Left ventricle myocardium inferior (tissue), 1 donor: ENCODE results near the gene FOXO3. TPM values are rescaled to one million over a fixed set of nuclear protein-coding genes. Genes with fewer than 3 reads are reported as not detected.

Source experiments
- DNase-seq: peaks from one replicate; pipeline ENCODE4 v3.0.0-alpha.2; 2020
- H3K27ac ChIP-seq: fragments of 200-600 bp; replicated peaks from 2 replicates; pipeline ENCODE4 v1.8.0; 2021
- H3K27me3 ChIP-seq: fragments of 200-600 bp; 2 replicates; pipeline ENCODE4 v1.8.0; 2021; ENCODE audit warnings: low read depth
- H3K36me3 ChIP-seq: fragments of 200-600 bp; 2 replicates; pipeline ENCODE4 v1.8.0; 2021
- H3K4me1 ChIP-seq: fragments of 200-600 bp; 2 replicates; pipeline ENCODE4 v1.8.0; 2021
- H3K4me3 ChIP-seq: fragments of 200-600 bp; 2 replicates; pipeline ENCODE4 v1.8.0; 2021; ENCODE audit warnings: mild to moderate bottlenecking, moderate library complexity
- H3K9me3 ChIP-seq: fragments of 200-600 bp; replicated peaks from 2 replicates; pipeline ENCODE4 v1.8.0; 2021
- intact Hi-C: fragments of 100-400 bp; cut with micrococcal nuclease; formaldehyde crosslinking; loops from one replicate; pipeline ENCODE4 v1.11.0; 2022
- total RNA-seq: library from RNA; stranded (reverse); fragmentation: NEBNext Ultra II Directional; extraction: Animal tissue kit (Norgen Biotek cat#: 25700); gene quantifications from one replicate; pipeline ENCODE4 v1.2.1, GENCODE V29; 2021
- TF ChIP-seq, protein P1 (sequence below): fragments of 200-600 bp; IDR thresholded peaks from 2 replicates; pipeline ENCODE4 v1.8.0; 2021; ENCODE audit warnings: antibody characterized with exemption, mild to moderate bottlenecking, borderline replicate concordance
- donor health status: DM: no; HTN: yes; CAD: no; lungs with severe emphysema.

The FOXO3 gene
- total RNA-seq, 1 donor from 2014 or later, result 34.8 TPM

GRCh38 chr6:108565091-108565766 is 4.5 kb downstream of the FOXO3 start:
- Histone ChIP-seq H3K36me3 (peaks cover 32% of the 10 kb centered on the region), H3K4me3 (peak overlapping the region; percentile 88), H3K27me3 (no peaks in the 10 kb centered on the region), H3K9me3 (no peaks in the 10 kb centered on the region), H3K27ac (peak overlapping the region; percentile 98), H3K4me1 (peaks cover 88% of the 10 kb centered on the region)
- TF ChIP-seq, protein P1, sequence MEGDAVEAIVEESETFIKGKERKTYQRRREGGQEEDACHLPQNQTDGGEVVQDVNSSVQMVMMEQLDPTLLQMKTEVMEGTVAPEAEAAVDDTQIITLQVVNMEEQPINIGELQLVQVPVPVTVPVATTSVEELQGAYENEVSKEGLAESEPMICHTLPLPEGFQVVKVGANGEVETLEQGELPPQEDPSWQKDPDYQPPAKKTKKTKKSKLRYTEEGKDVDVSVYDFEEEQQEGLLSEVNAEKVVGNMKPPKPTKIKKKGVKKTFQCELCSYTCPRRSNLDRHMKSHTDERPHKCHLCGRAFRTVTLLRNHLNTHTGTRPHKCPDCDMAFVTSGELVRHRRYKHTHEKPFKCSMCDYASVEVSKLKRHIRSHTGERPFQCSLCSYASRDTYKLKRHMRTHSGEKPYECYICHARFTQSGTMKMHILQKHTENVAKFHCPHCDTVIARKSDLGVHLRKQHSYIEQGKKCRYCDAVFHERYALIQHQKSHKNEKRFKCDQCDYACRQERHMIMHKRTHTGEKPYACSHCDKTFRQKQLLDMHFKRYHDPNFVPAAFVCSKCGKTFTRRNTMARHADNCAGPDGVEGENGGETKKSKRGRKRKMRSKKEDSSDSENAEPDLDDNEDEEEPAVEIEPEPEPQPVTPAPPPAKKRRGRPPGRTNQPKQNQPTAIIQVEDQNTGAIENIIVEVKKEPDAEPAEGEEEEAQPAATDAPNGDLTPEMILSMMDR, result no peak
- no peak for DNase-seq
- intact Hi-C loops, result loop anchor here (10.0 kb wide), 1 partner anchor 90 kb away; no protein-coding TSS in a partner anchor

DNA sequence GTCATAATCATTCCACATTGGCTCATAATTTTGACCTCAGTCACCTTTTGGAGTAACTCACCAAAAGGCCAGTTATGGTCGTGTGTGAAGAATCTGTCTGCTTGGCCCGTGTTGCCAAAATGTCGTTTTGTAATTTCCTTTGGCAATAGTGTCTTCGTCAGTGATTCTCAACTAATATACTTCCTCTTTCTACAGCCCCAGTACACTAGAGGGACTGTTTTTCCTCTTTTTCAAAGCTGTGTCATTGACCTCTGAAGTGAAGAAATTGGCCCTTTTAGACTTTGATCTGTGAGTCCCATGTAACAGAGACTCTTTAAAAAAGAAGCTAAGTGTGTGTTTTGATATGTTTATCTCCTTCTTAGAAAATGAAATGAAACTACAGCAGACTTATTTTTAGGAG is 5.2 kb downstream of the FOXO3 start:
- intact Hi-C loops, result loop anchor here (10.0 kb wide), 1 partner anchor 89 kb away; no protein-coding TSS in a partner anchor
- no peaks in the 10 kb centered on the region for H3K27me3 ChIP-seq
- H3K4me1 ChIP-seq, result peaks cover 93% of the 10 kb centered on the region
- H3K36me3 ChIP-seq, result peaks cover 38% of the 10 kb centered on the region
- H3K27ac ChIP-seq, result peak overlapping the region; percentile 98
- no peaks in the 10 kb centered on the region for H3K9me3 ChIP-seq
- TF ChIP-seq, protein P1, result peak; percentile 35
- no peak for DNase-seq
- H3K4me3 ChIP-seq, result peak overlapping the region; percentile 88

GRCh38 chr6:108566406-108566805 is 5.7 kb downstream of the FOXO3 start:
- peaks cover 43% of the 10 kb centered on the region for H3K36me3 ChIP-seq
- H3K4me3 ChIP-seq, result peak overlapping the region; percentile 88
- DNase-seq, result no peak
- TF ChIP-seq, protein P1, result no peak
- intact Hi-C loops, result loop anchor here (10.0 kb wide), 1 partner anchor 88 kb away; no protein-coding TSS in a partner anchor
- peaks cover 98% of the 10 kb centered on the region for H3K4me1 ChIP-seq
- H3K9me3 ChIP-seq, result no peaks in the 10 kb centered on the region
- peak overlapping the region; percentile 98 for H3K27ac ChIP-seq
- H3K27me3 ChIP-seq, result no peaks in the 10 kb centered on the region

GRCh38 chr6:108568101-108568500 is 7.4 kb downstream of the FOXO3 start:
- intact Hi-C loops, result loop anchor here (10.0 kb wide), 1 partner anchor 87 kb away; no protein-coding TSS in a partner anchor
- H3K4me1 ChIP-seq, result peaks cover 93% of the 10 kb centered on the region
- TF ChIP-seq, protein P1, result no peak
- H3K36me3 ChIP-seq, result peaks cover 59% of the 10 kb centered on the region
- no peak overlapping the region for H3K4me3 ChIP-seq
- H3K27ac ChIP-seq, result peak overlapping the region; percentile 25
- no peak for DNase-seq
- H3K9me3 ChIP-seq, result no peaks in the 10 kb centered on the region
- no peaks in the 10 kb centered on the region for H3K27me3 ChIP-seq

GRCh38 chr6:108568551-108569305 is 8.0 kb downstream of the FOXO3 start:
- no peak for DNase-seq
- intact Hi-C loops, result loop anchor here (10.0 kb wide), 1 partner anchor 86 kb away; no protein-coding TSS in a partner anchor
- TF ChIP-seq, protein P1, result no peak
- Histone ChIP-seq H3K27ac (peak overlapping the region; percentile 25), H3K4me1 (peaks cover 93% of the 10 kb centered on the region), H3K27me3 (no peaks in the 10 kb centered on the region), H3K36me3 (peaks cover 60% of the 10 kb centered on the region), H3K4me3 (no peak overlapping the region), H3K9me3 (no peaks in the 10 kb centered on the region)
